Measurements from ENCODE around the gene NUF2.

- TF ChIP-seq CTCF (IDR thresholded peaks at IDR 0.05; ENCODE audit: control extremely low read depth in 1 of 3, insufficient read depth in 1 of 3, low read depth in 1 of 3, low read length in 3 of 3): no peak
- no peak for TF ChIP-seq YY1 (IDR thresholded peaks at IDR 0.05; ENCODE audit: low read depth, low read length)
Observed at GRCh38 chr1:163295949-163296348, 25.8 kb upstream of the NUF2 start.

Measured in H1 (cell line).